Endothelial cell of umbilical vein (primary cell): ENCODE measurements around the gene ATOX1. TPM values are rescaled to one million over a fixed set of nuclear protein-coding genes. Genes with fewer than 3 reads are reported as not detected.

ENCODE experiments used
- BruUV-seq: library from RNA; stranded (reverse); fragments of 400-500 nt; replicated peaks from 2 replicates; lab custom pipeline; 2021; lab: Mats Ljungman, UMichigan
- CTCF ChIA-PET: fragments of 300-600, 350-600 bp; sonication (Branson Sonifier 250); formaldehyde crosslinking; loops from one replicate; lab custom pipeline; 2021; ENCODE audit warnings: antibody characterized with exemption, inconsistent platforms; lab: Charles Lee
- POLR2A ChIA-PET: fragments of 300-600, 350-600 bp; sonication (Branson Sonifier 250); formaldehyde crosslinking; loops from one replicate; lab custom pipeline; 2021; ENCODE audit warnings: antibody characterized with exemption, inconsistent platforms; lab: Charles Lee
- DNase-seq: peaks from one replicate; pipeline ENCODE4 v3.0.0-alpha.2; 2011; ENCODE audit warnings: low read depth, low spot score
- FAIRE-seq: peaks from 2 replicates; lab custom pipeline; 2011; peaks lifted over from hg19 to GRCh38; lab: Jason Lieb, UNC
- H2AFZ ChIP-seq: 2 replicates; pipeline ENCODE4 v1.6.0; 2012; ENCODE audit warnings: low read depth, low read length, control low read depth, inconsistent platforms
- H3K27ac ChIP-seq: 2 replicates; pipeline ENCODE4 v1.5.1; 2011; ENCODE audit warnings: low read depth, mild to moderate bottlenecking, control low read depth, low read length, moderate library complexity; ENCODE audit not compliant: insufficient read depth
- H3K27me3 ChIP-seq, 2 experiments: 2 replicates each; pipeline versions ENCODE4 v1.6.0 to v1.6.1; 2011; ENCODE audit warnings: low read length in 2 of 2, mixed read lengths in 1 of 2; ENCODE audit not compliant: control insufficient read depth in 2 of 2, insufficient read depth in 2 of 2
- H3K36me3 ChIP-seq, 2 experiments: 2 replicates in 1 of 2; 3 replicates in 1 of 2; pipeline ENCODE4 v1.5.1; 2011; ENCODE audit warnings: low read length in 2 of 2, mild to moderate bottlenecking in 1 of 2, moderate library complexity in 1 of 2; ENCODE audit not compliant: control insufficient read depth in 2 of 2, insufficient read depth in 2 of 2; ENCODE audit errors: extremely low read depth in 1 of 2
- H3K4me1 ChIP-seq: 3 replicates; pipeline ENCODE4 v1.5.1; 2011; ENCODE audit warnings: mild to moderate bottlenecking, low read length; ENCODE audit not compliant: control insufficient read depth, insufficient read depth; ENCODE audit errors: extremely low read depth
- H3K4me2 ChIP-seq: 2 replicates; pipeline ENCODE4 v1.6.1; 2011; ENCODE audit warnings: low read length, control low read depth, mixed read lengths; ENCODE audit not compliant: insufficient read depth
- H3K4me3 ChIP-seq, 3 experiments: fragments of 200-600 bp in 1 of 3; sonication (generic), shearing (Covaris generic) in 1 of 3; replicated peaks in 1 of 3; 2 replicates each; pipeline ENCODE4 v1.5.1; 2011 to 2016; ENCODE audit warnings: control low read depth in 3 of 3, low read length in 3 of 3, mild to moderate bottlenecking in 2 of 3, inconsistent platforms in 1 of 3, low read depth in 1 of 3, moderate library complexity in 1 of 3; ENCODE audit not compliant: insufficient read depth in 1 of 3
- H3K79me2 ChIP-seq: 2 replicates; pipeline ENCODE4 v1.6.0; 2012; ENCODE audit warnings: low read length, inconsistent platforms; ENCODE audit not compliant: control insufficient read depth, insufficient read depth
- H3K9ac ChIP-seq: replicated peaks from 2 replicates; pipeline ENCODE3; 2011; ENCODE audit warnings: low read length, control low read depth; ENCODE audit not compliant: insufficient read depth; ENCODE audit errors: extremely low read depth
- H3K9me1 ChIP-seq: replicated peaks from 3 replicates; pipeline ENCODE4 v1.6.0; 2011; ENCODE audit warnings: mild to moderate bottlenecking, low read length; ENCODE audit not compliant: control insufficient read depth, insufficient read depth; ENCODE audit errors: extremely low read depth
- H3K9me3 ChIP-seq: replicated peaks from 2 replicates; pipeline ENCODE4 v1.5.1; 2012; ENCODE audit warnings: low read length, inconsistent platforms; ENCODE audit not compliant: control insufficient read depth, insufficient read depth
- H4K20me1 ChIP-seq: replicated peaks from 2 replicates; pipeline ENCODE3; 2011; ENCODE audit warnings: mild to moderate bottlenecking, low read length; ENCODE audit not compliant: control insufficient read depth, insufficient read depth; ENCODE audit errors: extremely low read depth
- EZH2 ChIP-seq: IDR thresholded peaks from 2 replicates; pipeline ENCODE4 v1.6.1; 2012; ENCODE audit warnings: borderline replicate concordance, low read depth, mild to moderate bottlenecking, moderate library complexity, low read length, inconsistent platforms; ENCODE audit not compliant: severe bottlenecking
- JUN ChIP-seq: IDR thresholded peaks from 2 replicates; pipeline ENCODE4 v1.6.1; 2011; ENCODE audit warnings: borderline replicate concordance, low read depth; ENCODE audit not compliant: insufficient read length, insufficient read depth
- MYC ChIP-seq: IDR thresholded peaks from one replicate; pipeline ENCODE4 v1.6.1; 2011; ENCODE audit warnings: mild to moderate bottlenecking, low read depth, low read length
- POLR2A ChIP-seq: IDR thresholded peaks from 2 replicates; pipeline ENCODE4 v1.6.1; 2012; ENCODE audit warnings: low read depth, mild to moderate bottlenecking, control low read depth, low read length
- POLR2AphosphoS5 ChIP-seq: IDR thresholded peaks from 2 replicates; pipeline ENCODE4 v1.6.1; 2012; ENCODE audit warnings: low read depth, mild to moderate bottlenecking, control low read depth, low read length, moderate library complexity; ENCODE audit not compliant: insufficient read depth
- dilution Hi-C: fragments of 300-500 bp; cut with MboI; formaldehyde crosslinking; loops from one replicate; pipeline ENCODE4 v1.15.0; 2019; ENCODE audit warnings: low sequenced_read_pairs; ENCODE audit not compliant: extremely low pct_ligation_motif_present
- intact Hi-C: fragments of 100-400 bp; cut with micrococcal nuclease; formaldehyde crosslinking; loops from one replicate; pipeline ENCODE4 v1.10.0; 2022
- polyA plus RNA-seq, 4 experiments: library from polyadenylated mRNA; depleted of rRNA in 3 of 4; stranded (reverse) in 3 of 4; unstranded in 1 of 4; fragments of >200 nt; gene quantifications; 2 replicates each; pipeline versions ENCODE4 v1.2.1 to v1.2.3, GENCODE V29; 2011 to 2012; ENCODE audit warnings: missing spikeins in 1 of 4
- small RNA-seq: library from RNA; depleted of rRNA; stranded (forward); fragments of <200 nt; gene quantifications from one replicate; pipeline ENCODE3, GENCODE V24; 2012; ENCODE audit warnings: low replicate concordance, low read depth; ENCODE audit not compliant: insufficient read depth, insufficient read length
- total RNA-seq: library from RNA; stranded (reverse); gene quantifications from 2 replicates; pipeline ENCODE4 v1.2.3, GENCODE V29; 2021
- TF ChIP-seq, protein P1 (sequence below), 2 donors: IDR thresholded peaks; 1 replicate in 1 of 2; 2 replicates in 1 of 2; pipeline ENCODE4 v1.5.1; 2011; ENCODE audit warnings: low read length in 2 of 2, mild to moderate bottlenecking in 2 of 2, moderate library complexity in 2 of 2, control low read depth in 1 of 2, inconsistent platforms in 1 of 2, low read depth in 1 of 2; ENCODE audit not compliant: insufficient read depth in 1 of 2; ENCODE audit errors: extremely low read depth in 1 of 2

ATOX1 gene
- total and polyA plus RNA-seq, 2 donors (not counting 3 experiments of a cell fraction or from before 2014, with no cell fraction given): 113 to 292 TPM

DNA sequence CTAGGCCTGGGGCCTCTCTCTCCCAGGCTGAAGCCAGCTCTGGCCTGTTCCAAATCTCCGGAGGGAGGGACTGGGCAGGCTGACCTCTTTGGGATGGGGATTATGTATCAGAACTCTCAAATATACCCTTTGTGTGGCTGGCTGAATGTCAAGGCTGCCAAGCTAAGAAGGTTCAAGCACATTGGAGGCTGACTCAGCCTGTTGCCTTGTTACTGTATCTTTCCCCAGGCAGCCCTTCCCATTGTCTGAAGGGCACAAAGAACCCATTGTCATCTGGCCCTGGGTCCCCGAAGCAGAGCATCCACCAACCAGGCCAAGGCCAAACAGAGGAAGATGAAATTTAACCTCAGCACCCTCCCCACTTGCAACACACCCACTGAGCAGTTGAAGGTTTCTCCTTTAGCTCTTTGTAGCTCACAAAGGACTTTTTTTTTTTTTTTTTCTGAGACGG lies 64.4 kb downstream of the ATOX1 start:
- Histone ChIP-seq H4K20me1 (no peaks in the 10 kb centered on the region), H3K36me3 (no peaks in the 10 kb centered on the region), H3K9me1 (no peaks in the 10 kb centered on the region), H3K27ac (no peak overlapping the region), H3K4me3 (no peak overlapping the region), H3K4me2 (no peak overlapping the region), H3K9ac (no peak overlapping the region), H2AFZ (no peak overlapping the region), H3K9me3 (no peaks in the 10 kb centered on the region), H3K27me3 (no peaks in the 10 kb centered on the region), H3K79me2 (no peaks in the 10 kb centered on the region), H3K4me1 (peaks cover 6% of the 10 kb centered on the region)
- no peak for DNase-seq
- CTCF ChIA-PET: interaction anchor here (1.7 kb wide), 1 partner anchor 47 kb away, joined by 9 read pairs; no protein-coding TSS in a partner anchor
- intact Hi-C loops: no loop called here
- dilution Hi-C loops: no loop called here
- peak; percentile 12 for FAIRE-seq
- POLR2A ChIA-PET: no interaction called here
- no TSS peak for BruUV-seq
- TF ChIP-seq JUN: no peak
- TF ChIP-seq EZH2: no peak
- no peak for TF ChIP-seq POLR2AphosphoS5
- TF ChIP-seq MYC: no peak
- TF ChIP-seq POLR2A: no peak
- TF ChIP-seq, protein P1, sequence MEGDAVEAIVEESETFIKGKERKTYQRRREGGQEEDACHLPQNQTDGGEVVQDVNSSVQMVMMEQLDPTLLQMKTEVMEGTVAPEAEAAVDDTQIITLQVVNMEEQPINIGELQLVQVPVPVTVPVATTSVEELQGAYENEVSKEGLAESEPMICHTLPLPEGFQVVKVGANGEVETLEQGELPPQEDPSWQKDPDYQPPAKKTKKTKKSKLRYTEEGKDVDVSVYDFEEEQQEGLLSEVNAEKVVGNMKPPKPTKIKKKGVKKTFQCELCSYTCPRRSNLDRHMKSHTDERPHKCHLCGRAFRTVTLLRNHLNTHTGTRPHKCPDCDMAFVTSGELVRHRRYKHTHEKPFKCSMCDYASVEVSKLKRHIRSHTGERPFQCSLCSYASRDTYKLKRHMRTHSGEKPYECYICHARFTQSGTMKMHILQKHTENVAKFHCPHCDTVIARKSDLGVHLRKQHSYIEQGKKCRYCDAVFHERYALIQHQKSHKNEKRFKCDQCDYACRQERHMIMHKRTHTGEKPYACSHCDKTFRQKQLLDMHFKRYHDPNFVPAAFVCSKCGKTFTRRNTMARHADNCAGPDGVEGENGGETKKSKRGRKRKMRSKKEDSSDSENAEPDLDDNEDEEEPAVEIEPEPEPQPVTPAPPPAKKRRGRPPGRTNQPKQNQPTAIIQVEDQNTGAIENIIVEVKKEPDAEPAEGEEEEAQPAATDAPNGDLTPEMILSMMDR (IDR thresholded peaks at IDR 0.05; ENCODE audit: extremely low read depth in 1 of 2, insufficient read depth in 1 of 2, low read depth in 1 of 2, low read length in 2 of 2): no peak

Small RNA genes lying within 50 kb of the gene (small RNA-seq; reads per million reads assigned to genes)
- not detected for gene RN7SKP232

Other genes starting within 250 kb of the ATOX1 start
- not detected in 2 replicates for gene FAT2, start 167.3 kb downstream of the ATOX1 start, total RNA-seq
- not detected in 2 replicates for gene FAT2, start 167.3 kb downstream of the ATOX1 start, polyA plus RNA-seq
- gene SPARC, start 71.7 kb downstream of the ATOX1 start, total RNA-seq: 3,114 and 3,174 TPM in 2 replicates
- 2,962 and 4,504 TPM in 2 replicates for gene SPARC, start 71.7 kb downstream of the ATOX1 start, polyA plus RNA-seq
- 255 and 262 TPM in 2 replicates for gene G3BP1, start 13.3 kb upstream of the ATOX1 start, total RNA-seq
- gene G3BP1, start 13.3 kb upstream of the ATOX1 start, polyA plus RNA-seq: 39.5 and 50.5 TPM in 2 replicates
- gene GLRA1, start 166.2 kb upstream of the ATOX1 start, total RNA-seq: not detected in 2 replicates
- gene GLRA1, start 166.2 kb upstream of the ATOX1 start, polyA plus RNA-seq: not detected in 2 replicates